Mononuclear cell (primary cell): ENCODE results near the gene SYNDIG1. TPM values are rescaled to one million over a fixed set of nuclear protein-coding genes. Genes with fewer than 3 reads are reported as not detected.

Experiments used
- H3K27me3 ChIP-seq: 2 replicates; pipeline ENCODE4 v1.6.0; 2011; ENCODE audit warnings: low read length, control low read depth; ENCODE audit not compliant: insufficient read depth
- H3K4me1 ChIP-seq: 2 replicates; pipeline ENCODE4 v1.5.1; 2011; ENCODE audit warnings: mild to moderate bottlenecking, low read length, control low read depth; ENCODE audit not compliant: insufficient read depth
- H3K4me3 ChIP-seq: 2 replicates; pipeline ENCODE4 v1.5.1; 2011; ENCODE audit warnings: mild to moderate bottlenecking, low read length, moderate library complexity
- H3K9me3 ChIP-seq: 2 replicates; pipeline ENCODE4 v1.5.1; 2011; ENCODE audit warnings: low read depth, mild to moderate bottlenecking, control low read depth, low read length
- total RNA-seq: library from RNA; depleted of rRNA; stranded (reverse); fragments of >200 nt; gene quantifications from one replicate; pipeline ENCODE4 v1.2.3, GENCODE V29; 2012

Gene SYNDIG1
- total RNA-seq, 1 donor = not detected

DNA sequence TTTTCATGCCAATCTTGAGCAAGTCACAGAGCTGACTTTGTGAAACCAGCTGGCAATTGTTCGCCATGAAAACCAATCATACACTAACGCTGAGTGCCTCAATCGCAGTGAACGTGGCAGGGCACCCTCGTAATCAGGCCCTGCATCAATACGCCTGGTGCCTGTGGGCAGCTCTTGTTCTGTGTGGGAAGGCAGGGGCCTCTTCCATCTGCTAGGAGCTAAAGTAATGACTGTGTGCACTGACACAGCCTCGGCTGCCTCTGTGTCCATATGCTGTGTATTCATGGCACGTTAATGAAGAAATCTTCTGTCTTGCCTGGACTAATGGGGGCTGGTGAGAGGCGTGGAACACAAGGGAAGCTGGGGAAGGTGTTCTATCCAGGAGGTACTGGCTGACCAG is 27.8 kb upstream of the SYNDIG1 start:
- Histone ChIP-seq H3K4me3 (no peak overlapping the region), H3K9me3 (no peaks in the 10 kb centered on the region), H3K27me3 (no peaks in the 10 kb centered on the region), H3K4me1 (no peaks in the 10 kb centered on the region)

GRCh38 chr20:24442909-24443308 is 26.5 kb upstream of the SYNDIG1 start:
- Histone ChIP-seq H3K4me3 (no peak overlapping the region), H3K4me1 (no peaks in the 10 kb centered on the region), H3K27me3 (no peaks in the 10 kb centered on the region), H3K9me3 (no peaks in the 10 kb centered on the region)

GRCh38 chr20:24443436-24443835 is 26.0 kb upstream of the SYNDIG1 start:
- no peaks in the 10 kb centered on the region for H3K27me3 ChIP-seq
- no peaks in the 10 kb centered on the region for H3K9me3 ChIP-seq
- no peaks in the 10 kb centered on the region for H3K4me1 ChIP-seq
- H3K4me3 ChIP-seq = no peak overlapping the region

GRCh38 chr20:24444526-24445190 is 24.8 kb upstream of the SYNDIG1 start:
- Histone ChIP-seq H3K27me3 (no peaks in the 10 kb centered on the region), H3K4me3 (no peak overlapping the region), H3K4me1 (no peaks in the 10 kb centered on the region), H3K9me3 (no peaks in the 10 kb centered on the region)

DNA sequence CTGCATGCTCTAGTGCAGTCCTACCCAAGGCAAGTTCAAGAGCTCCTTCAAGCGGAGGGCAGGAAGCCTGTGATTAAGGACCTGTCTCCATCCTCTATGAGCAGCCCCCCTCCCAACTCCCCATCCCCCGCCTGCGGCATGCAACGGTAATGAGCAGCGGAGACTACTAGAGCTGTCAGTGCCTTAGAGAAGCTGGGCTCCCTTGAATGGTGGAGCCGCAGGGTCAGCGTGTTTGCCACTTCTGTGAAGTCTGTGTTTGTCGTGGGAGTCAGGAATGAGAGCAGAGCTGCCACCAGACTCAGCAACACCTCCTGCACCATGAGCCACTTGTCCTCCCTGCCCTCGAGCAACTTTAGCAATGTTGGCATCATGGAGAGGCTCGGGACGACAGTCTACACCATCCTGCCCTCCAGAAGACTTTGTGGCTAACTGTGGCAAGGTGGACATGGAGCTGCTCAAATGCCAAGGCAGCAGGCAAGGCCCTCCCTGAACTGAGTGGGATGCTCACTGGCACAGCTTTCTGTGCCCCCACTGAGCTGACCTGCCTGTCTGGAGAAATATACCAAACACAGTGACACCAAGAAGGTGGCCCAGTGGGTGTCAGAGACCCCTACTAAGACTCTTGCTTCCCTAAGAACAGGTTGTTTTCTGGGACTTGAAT is 23.8 kb upstream of the SYNDIG1 start:
- Histone ChIP-seq H3K27me3 (no peaks in the 10 kb centered on the region), H3K4me3 (no peak overlapping the region), H3K9me3 (no peaks in the 10 kb centered on the region), H3K4me1 (no peaks in the 10 kb centered on the region)

DNA sequence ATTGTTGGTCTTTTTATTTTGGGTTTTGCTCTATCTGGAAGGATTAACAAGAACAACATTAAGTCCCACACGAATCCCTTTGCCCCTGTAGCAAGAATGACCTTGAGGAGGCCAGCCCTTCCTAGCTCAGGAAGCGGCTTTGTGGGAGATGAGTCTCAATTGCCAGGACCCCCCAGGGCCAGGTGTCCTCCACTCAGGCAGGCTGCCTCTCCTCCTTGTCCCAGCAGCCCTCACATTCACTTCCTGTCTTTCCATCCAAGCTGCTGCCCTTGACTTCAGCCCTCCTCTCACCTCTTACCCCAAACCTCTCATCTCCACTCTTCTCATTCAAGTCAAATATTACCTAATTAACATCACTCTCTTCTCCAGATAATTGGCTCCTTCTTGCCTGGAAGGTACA is 22.6 kb upstream of the SYNDIG1 start:
- Histone ChIP-seq H3K27me3 (no peaks in the 10 kb centered on the region), H3K4me1 (no peaks in the 10 kb centered on the region), H3K9me3 (no peaks in the 10 kb centered on the region), H3K4me3 (no peak overlapping the region)

DNA sequence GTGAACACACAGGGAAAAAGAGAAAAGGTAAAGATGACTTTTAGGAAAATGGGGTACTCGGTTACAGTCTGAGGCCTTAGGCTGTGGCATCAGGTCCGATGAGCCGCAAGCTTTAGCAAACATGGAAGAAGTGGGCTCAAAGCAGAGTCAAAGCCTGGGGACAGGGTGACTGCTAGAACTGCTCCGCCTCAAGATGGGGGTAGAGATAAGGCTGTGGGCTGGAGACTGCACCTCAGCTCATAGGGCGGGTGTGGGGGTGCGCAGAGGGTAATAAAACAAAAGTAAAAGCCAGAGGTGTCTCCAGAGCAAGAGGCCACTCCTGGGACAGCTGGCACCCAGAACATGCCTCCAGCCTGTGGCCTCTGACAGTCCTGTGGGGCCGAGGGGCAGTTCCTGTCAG is 21.3 kb upstream of the SYNDIG1 start:
- Histone ChIP-seq H3K4me1 (no peaks in the 10 kb centered on the region), H3K27me3 (no peaks in the 10 kb centered on the region), H3K4me3 (no peak overlapping the region), H3K9me3 (no peaks in the 10 kb centered on the region)

DNA sequence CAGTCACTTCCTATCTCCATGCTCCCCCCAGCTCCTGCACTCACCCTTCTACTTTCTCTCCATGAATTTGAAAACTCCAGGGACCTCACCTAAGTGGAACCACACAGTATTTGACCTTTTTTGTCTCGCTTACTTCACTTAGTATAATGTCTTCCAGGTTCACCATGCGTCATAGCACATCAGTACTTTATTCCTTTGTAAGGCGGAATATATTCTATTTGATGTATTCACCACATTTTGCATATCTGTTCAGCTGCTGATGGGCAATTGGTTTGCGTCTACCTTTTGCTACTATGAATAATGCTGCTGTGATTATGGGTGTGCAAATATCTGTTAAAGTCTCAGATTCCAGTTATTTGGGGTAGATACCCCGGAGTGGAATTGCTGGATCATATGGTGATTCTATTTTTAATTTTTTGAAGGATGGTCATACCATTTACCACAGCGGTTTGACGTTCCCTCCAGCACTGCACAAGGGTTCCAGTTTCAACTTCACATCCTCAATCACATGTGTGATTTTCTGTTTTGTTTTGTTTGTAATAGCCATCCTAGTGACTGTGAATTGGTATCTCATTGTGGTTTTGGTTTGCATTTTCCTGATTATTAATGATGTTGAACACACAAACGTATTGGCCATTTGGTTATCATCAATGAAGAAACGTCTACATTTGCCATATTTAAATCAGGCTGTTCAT is 20.3 kb upstream of the SYNDIG1 start:
- no peaks in the 10 kb centered on the region for H3K9me3 ChIP-seq
- H3K27me3 ChIP-seq = no peaks in the 10 kb centered on the region
- H3K4me3 ChIP-seq = no peak overlapping the region
- H3K4me1 ChIP-seq = no peaks in the 10 kb centered on the region

GRCh38 chr20:24450177-24450576 is 19.3 kb upstream of the SYNDIG1 start:
- H3K9me3 ChIP-seq = no peaks in the 10 kb centered on the region
- H3K4me3 ChIP-seq = no peak overlapping the region
- no peaks in the 10 kb centered on the region for H3K27me3 ChIP-seq
- H3K4me1 ChIP-seq = no peaks in the 10 kb centered on the region

GRCh38 chr20:24450624-24451376 is 18.6 kb upstream of the SYNDIG1 start:
- Histone ChIP-seq H3K4me3 (no peak overlapping the region), H3K9me3 (no peaks in the 10 kb centered on the region), H3K27me3 (no peaks in the 10 kb centered on the region), H3K4me1 (no peaks in the 10 kb centered on the region)

DNA sequence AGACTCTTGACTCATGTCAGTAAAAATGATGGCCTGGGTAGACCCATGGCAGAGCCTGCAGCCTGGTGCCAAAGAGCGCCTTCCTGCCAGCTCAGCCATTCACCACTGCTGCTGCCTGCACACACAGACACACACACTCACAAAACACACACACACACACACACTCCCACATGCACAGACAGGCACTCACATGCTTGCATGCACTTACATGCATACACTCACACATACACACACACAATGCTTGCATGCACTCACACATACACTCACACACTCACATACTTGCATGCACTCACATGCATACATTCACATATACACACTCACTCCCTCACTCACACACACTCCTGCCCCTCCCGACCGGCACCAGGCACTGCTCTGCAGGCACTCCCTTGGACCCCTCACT is 18.0 kb upstream of the SYNDIG1 start:
- Histone ChIP-seq H3K9me3 (no peaks in the 10 kb centered on the region), H3K27me3 (no peaks in the 10 kb centered on the region), H3K4me3 (no peak overlapping the region), H3K4me1 (no peaks in the 10 kb centered on the region)

DNA sequence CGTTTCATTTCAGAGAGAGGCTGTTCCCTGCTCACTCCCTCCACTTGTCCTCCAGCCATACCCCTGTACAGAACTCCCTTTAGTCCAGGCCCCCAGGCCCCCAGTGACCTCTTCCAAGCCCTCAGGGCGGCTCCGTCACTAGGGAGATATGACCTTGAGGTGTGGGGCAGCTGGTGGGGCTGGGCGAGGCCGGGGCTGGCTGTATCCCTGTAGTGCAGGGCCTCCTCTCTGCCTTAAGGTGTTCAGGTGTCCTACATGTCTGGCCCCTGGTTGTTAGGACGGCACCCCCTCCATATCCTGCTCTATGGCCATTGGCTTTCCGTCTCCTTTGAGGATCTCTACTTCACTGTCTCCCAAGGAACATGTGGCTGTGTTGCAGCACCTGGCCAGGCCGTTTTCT is 17.4 kb upstream of the SYNDIG1 start:
- no peak overlapping the region for H3K4me3 ChIP-seq
- H3K4me1 ChIP-seq = no peaks in the 10 kb centered on the region
- H3K9me3 ChIP-seq = no peaks in the 10 kb centered on the region
- H3K27me3 ChIP-seq = no peaks in the 10 kb centered on the region

GRCh38 chr20:24452498-24453127 is 16.8 kb upstream of the SYNDIG1 start:
- no peaks in the 10 kb centered on the region for H3K27me3 ChIP-seq
- no peaks in the 10 kb centered on the region for H3K9me3 ChIP-seq
- no peaks in the 10 kb centered on the region for H3K4me1 ChIP-seq
- no peak overlapping the region for H3K4me3 ChIP-seq

DNA sequence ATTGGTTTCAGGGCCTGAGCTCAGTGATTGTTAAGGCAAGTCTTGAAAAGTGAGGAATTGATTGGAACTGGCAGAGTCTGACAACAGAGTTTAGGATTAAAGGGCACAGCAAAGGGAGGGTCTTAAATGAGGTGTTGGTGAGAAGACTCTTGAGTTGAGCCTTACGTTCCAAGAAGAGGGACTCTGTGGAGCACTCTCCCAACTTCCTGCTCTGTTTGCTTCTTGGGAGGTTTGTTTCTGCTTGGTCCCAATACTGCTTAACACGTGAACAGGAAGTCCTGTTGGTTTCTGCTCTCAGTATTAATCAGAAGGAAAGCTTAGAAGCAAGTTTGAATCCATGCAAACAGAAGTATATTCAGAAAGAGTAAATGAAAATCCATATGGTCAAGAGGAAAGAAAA is 15.6 kb upstream of the SYNDIG1 start:
- Histone ChIP-seq H3K9me3 (no peaks in the 10 kb centered on the region), H3K4me3 (no peak overlapping the region), H3K27me3 (no peaks in the 10 kb centered on the region), H3K4me1 (no peaks in the 10 kb centered on the region)

DNA sequence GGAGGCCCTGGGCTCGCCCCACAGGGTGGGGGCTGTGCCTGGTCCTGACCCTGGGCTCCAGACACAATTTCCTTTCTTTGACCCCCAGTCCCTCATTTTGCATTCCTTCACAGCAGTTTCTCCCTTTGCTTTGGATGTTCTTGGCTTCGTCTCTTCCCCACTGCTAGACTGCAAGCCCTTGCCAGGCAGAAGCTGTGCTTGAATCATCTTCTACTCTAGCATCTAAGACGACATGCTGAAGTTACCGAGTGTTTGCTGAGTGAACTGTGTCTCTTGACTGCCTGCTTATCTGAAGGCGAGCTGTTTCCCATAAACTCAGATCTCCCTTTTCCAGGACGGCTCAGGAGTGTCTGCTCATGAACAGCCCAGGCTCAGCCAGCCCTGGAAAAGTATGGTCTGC is 14.3 kb upstream of the SYNDIG1 start:
- Histone ChIP-seq H3K4me1 (no peaks in the 10 kb centered on the region), H3K9me3 (no peaks in the 10 kb centered on the region), H3K27me3 (no peaks in the 10 kb centered on the region), H3K4me3 (no peak overlapping the region)
